ENCODE measurements around the gene SKOR1.

The SKOR1 gene

GRCh38 chr15:67794832-67795574, 30.3 kb upstream of the SKOR1 start:
- peak; percentile 67 for DNase-seq

- DNase-seq, result no peak
Observed at GRCh38 chr15:67796196-67797127, 28.8 kb upstream of the SKOR1 start.

GRCh38 chr15:67799801-67800205, 25.5 kb upstream of the SKOR1 start:
- no peak for DNase-seq

GRCh38 chr15:67801142-67801541, 24.2 kb upstream of the SKOR1 start:
- no peak for DNase-seq

GRCh38 chr15:67801926-67802914, 23.1 kb upstream of the SKOR1 start:
- no peak for DNase-seq

DNA sequence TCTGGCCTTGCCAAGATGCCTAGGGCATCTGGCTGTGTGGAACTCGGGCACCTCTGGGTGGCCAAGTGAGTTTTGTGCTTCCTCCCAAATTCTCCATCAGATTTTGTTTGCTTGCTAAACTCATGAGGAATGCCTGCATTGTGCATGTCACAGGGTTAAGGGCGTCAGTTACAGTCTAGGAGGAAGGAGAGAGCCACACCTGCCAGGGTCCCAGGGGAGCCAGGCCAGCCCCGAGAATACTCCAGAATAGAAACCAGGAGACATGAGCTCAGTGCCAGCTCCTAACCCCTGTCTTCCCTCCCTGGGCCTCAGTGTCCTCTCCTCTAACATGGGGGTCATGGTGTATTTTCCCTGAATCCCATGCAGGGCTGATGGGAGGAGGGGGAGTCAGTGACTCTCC, 22.0 kb upstream of the SKOR1 start:
- DNase-seq, result no peak

DNA sequence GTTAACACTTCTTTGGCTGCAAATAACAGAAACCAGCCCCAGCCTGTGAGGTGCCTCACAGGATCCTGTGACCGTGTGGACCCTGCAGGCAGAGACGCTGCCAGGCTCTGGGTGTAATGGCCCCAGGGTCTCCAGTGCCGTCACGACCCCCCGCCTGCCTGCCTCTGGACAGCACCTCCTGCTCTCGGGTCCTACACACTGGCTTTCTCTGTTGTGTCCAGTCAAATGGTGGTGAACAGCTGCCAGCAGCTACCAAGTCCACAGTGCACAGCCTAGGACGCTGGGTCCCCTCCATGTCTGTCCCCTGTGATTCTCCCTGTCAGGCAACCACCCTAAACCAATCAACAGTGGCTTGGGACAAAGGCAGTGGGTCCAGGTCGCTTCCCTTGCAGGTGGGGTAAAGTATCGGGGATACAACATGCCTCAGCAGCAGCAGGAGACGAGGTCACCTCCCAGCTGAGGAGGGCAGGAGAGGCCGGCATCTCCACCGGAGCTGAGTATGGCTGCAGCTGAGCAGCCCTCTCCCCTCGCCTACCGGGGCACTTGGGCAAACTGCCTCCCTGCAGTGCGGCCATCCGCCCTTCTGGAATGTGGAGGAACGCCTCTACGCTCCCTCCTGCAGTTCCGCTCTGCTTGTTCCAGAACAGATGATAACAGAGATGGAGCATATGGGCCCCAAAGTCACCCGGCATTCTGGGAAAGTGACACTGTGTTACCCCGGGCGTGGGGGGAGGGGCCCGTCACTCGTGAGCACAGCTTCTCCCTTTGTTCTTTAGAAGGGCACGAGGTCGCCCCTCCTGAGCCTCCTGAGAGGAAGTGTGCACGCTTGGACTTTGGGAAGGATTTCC, 21.1 kb upstream of the SKOR1 start:
- no peak for DNase-seq

DNA sequence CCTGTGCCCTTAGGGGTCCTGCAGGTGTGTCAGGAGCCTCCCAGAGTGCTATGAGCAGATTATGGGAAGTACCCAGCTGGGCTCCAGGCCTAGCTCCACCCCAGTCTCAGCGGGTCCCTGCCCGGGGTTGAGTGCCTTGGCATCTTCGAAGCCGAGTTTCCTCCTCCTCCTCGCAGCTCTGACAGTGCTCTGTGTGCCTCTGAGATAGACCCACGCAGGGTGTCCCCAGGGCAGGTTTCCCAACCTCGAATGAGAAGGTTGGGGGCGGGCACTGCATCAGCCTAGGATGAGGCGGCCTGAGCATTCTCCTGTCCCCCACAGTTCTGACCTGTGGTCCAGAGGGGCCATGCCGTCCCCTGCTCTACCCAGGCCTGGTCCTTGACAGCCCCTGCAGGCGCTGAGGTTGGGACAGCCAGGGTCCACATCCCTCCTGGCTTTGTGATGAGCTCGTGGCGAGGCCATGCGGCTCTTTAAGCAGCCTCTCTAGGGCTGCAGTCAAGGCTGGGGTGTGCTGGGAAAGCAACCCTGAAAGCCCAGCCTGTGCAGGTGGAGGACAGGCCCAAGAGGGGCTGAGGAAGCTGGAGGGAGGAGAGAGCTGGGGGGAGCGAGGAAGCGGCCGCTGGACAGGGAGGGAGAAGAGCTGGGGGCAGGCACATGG, 20.2 kb upstream of the SKOR1 start:
- no peak for DNase-seq

GRCh38 chr15:67805666-67806516, 19.4 kb upstream of the SKOR1 start:
- no peak for DNase-seq

DNA sequence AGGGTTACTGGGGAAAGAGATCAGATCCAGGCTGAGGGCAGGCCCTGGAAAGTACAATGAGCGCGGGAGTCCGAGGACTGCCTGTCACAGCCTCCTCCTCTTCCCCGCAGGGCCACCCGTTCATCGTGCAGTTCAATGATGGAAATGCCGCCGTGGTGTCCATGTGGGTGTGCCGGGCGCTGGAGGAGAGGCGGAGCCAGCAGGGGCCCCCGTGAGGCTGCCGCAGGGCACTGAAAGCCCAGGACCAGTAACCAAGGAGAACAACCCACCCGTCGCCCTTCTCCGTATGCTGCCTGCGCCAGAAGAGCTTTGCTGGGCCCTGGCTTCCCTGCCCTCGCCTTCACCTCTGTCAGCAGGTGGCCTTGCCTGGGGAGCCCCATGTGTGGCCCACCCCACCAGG, 18.8 kb upstream of the SKOR1 start:
- no peak for DNase-seq

GRCh38 chr15:67807141-67807540, 18.2 kb upstream of the SKOR1 start:
- DNase-seq, result no peak

DNA sequence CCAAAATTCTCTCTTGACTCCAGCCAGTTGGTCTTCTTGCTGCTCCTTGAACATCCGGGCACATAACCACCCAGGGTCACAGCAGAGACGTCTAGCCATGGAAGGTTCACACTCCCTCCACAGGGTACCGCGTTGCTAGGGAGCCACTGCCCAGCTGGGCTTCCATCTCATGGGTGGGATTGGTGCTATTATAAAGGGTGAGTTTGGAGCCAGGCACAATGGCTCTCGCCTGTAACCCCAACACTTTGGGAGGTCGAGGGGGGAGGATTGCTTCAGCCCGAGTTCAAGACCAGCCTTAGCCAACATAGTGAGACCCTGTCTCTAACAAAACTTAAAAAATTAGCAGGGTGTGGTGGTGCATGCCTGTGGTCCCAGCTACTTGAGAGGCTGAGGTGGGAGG, 17.5 kb upstream of the SKOR1 start:
- no peak for DNase-seq

GRCh38 chr15:67808821-67809220, 16.5 kb upstream of the SKOR1 start:
- DNase-seq, result no peak

DNA sequence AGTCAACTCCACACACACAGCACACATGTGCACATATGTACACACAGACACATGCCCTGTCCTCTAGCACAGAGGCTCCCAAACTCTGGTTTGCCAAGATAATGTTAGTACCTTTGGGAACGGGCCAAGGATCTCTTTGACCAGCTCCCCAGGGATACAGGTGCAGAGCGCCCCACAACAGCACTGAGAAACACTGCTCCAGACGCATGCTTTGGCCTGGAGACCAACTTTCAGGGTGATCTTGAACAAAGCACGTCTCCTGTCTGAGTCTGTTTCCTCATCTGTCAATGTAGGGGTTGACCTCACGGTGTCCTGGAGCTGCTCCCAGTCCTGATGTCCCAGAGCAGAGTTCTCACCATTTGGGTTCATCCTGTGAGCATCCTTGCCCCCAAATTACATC, 15.9 kb upstream of the SKOR1 start:
- DNase-seq, result no peak

DNA sequence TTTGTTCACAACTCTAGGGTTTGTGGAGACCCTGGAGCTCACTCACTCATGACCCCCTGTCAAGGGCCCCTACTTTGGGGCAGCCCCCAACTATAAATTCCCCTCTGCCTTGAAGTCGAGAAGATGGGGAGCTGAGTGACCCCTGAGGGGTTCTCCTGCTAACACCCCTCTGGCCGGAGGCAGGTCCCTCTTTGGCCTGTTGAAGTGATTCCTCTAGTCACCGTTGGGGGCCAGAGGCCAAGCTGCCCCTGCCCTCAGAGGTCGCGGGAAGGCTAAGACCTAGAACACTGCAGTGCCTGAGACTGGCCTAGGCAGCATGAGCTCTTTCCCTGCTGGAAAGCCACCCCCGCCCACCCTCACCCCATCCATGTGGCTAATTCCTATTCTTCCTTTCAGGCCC, 15.4 kb upstream of the SKOR1 start:
- DNase-seq, result no peak

GRCh38 chr15:67812241-67812644, 13.1 kb upstream of the SKOR1 start:
- DNase-seq, result no peak

GRCh38 chr15:67813104-67813634, 12.1 kb upstream of the SKOR1 start:
- no peak for DNase-seq

- no peak for DNase-seq
Observed at GRCh38 chr15:67815036-67815592, 10.2 kb upstream of the SKOR1 start.

GRCh38 chr15:67816668-67817067, 8.6 kb upstream of the SKOR1 start:
- DNase-seq, result no peak

GRCh38 chr15:67818464-67818863, 6.8 kb upstream of the SKOR1 start:
- no peak for DNase-seq
